Endothelial cell of umbilical vein (primary cell): ENCODE measurements around the gene PSD4.

Experiments used
- EZH2 ChIP-seq: IDR thresholded peaks from 2 replicates; pipeline ENCODE4 v1.6.1; 2012; ENCODE audit warnings: borderline replicate concordance, low read depth, mild to moderate bottlenecking, moderate library complexity, low read length, inconsistent platforms; ENCODE audit not compliant: severe bottlenecking
- GATA2 ChIP-seq: IDR thresholded peaks from 2 replicates; pipeline ENCODE4 v1.7.0; 2011; ENCODE audit warnings: low read depth, mild to moderate bottlenecking, moderate library complexity, mixed read lengths, low read length; ENCODE audit not compliant: insufficient read length, insufficient read depth
- MYC ChIP-seq: IDR thresholded peaks from one replicate; pipeline ENCODE4 v1.6.1; 2011; ENCODE audit warnings: mild to moderate bottlenecking, low read depth, low read length
- POLR2A ChIP-seq: IDR thresholded peaks from 2 replicates; pipeline ENCODE4 v1.6.1; 2012; ENCODE audit warnings: low read depth, mild to moderate bottlenecking, control low read depth, low read length
- POLR2AphosphoS5 ChIP-seq: IDR thresholded peaks from 2 replicates; pipeline ENCODE4 v1.6.1; 2012; ENCODE audit warnings: low read depth, mild to moderate bottlenecking, control low read depth, low read length, moderate library complexity; ENCODE audit not compliant: insufficient read depth
- TF ChIP-seq, protein P1 (sequence below), 2 donors: IDR thresholded peaks; 1 replicate in 1 of 2; 2 replicates in 1 of 2; pipeline ENCODE4 v1.5.1; 2011; ENCODE audit warnings: low read length in 2 of 2, mild to moderate bottlenecking in 2 of 2, moderate library complexity in 2 of 2, control low read depth in 1 of 2, inconsistent platforms in 1 of 2, low read depth in 1 of 2; ENCODE audit not compliant: insufficient read depth in 1 of 2; ENCODE audit errors: extremely low read depth in 1 of 2
- TF ChIP-seq, protein P2 (sequence below): IDR thresholded peaks from 2 replicates; pipeline ENCODE4 v1.6.1; 2011; ENCODE audit not compliant: insufficient read depth, insufficient read length

DNA sequence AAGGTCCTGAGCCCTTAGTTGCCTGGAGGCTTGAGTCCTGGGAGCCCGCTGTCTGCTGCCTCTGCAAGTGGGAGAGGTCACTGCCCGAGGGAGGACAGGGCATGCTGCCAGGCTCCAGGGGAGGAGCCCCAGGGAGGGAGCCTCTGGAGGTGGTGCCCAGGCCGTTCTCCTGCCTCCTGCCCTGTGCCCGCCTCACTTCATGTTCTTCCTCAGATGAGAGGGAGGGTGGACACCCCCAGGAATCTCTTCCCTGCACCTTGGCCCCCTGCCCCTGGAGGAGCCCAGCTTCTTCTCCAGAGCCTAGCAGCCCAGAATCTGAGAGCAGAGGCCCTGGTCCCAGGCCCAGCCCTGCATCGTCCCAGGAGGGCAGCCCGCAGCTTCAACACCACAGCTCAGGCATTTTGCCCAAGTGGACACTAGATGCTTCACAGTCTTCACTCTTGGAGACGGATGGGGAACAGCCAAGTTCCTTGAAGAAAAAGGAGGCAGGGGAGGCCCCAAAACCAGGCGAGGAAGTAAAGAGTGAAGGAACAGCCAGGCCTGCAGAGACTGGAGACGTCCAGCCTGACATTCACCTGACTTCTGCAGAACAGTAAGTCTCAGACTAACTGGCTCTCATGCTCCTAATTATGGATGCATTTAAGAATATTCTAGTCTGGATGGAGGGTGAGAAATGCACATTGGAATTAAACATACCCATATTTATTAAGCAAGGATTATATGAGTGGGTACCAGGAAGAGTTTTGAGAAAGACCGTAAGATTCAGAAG, 12.1 kb downstream of the PSD4 start:
- TF ChIP-seq, protein P1, sequence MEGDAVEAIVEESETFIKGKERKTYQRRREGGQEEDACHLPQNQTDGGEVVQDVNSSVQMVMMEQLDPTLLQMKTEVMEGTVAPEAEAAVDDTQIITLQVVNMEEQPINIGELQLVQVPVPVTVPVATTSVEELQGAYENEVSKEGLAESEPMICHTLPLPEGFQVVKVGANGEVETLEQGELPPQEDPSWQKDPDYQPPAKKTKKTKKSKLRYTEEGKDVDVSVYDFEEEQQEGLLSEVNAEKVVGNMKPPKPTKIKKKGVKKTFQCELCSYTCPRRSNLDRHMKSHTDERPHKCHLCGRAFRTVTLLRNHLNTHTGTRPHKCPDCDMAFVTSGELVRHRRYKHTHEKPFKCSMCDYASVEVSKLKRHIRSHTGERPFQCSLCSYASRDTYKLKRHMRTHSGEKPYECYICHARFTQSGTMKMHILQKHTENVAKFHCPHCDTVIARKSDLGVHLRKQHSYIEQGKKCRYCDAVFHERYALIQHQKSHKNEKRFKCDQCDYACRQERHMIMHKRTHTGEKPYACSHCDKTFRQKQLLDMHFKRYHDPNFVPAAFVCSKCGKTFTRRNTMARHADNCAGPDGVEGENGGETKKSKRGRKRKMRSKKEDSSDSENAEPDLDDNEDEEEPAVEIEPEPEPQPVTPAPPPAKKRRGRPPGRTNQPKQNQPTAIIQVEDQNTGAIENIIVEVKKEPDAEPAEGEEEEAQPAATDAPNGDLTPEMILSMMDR (IDR thresholded peaks at IDR 0.05; ENCODE audit: extremely low read depth in 1 of 2, insufficient read depth in 1 of 2, low read depth in 1 of 2, low read length in 2 of 2): no peak
- TF ChIP-seq POLR2A (no peak), GATA2 (no peak), EZH2 (no peak), MYC (no peak), POLR2AphosphoS5 (no peak)
- TF ChIP-seq, protein P2, sequence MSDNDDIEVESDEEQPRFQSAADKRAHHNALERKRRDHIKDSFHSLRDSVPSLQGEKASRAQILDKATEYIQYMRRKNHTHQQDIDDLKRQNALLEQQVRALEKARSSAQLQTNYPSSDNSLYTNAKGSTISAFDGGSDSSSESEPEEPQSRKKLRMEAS: no peak
